Adrenal gland (tissue), 12 donors: ENCODE results near the gene ALDOC. TPM values are rescaled to one million over a fixed set of nuclear protein-coding genes. Genes with fewer than 3 reads are reported as not detected.

ENCODE experiments used
- DNase-seq, 7 donors: peaks; one replicate each; pipeline ENCODE4 v3.0.0-alpha.2; 2019 to 2020
- H3K27ac ChIP-seq, 5 donors: fragments of 200-600 bp; sonication (generic) in 4 of 5; 1 replicate in 3 of 5; 2 replicates in 2 of 5; pipeline versions ENCODE4 v1.5.1 to v1.8.0; 2016 to 2020; ENCODE audit warnings: mild to moderate bottlenecking in 1 of 5
- H3K27me3 ChIP-seq: fragments of 200-600 bp; 2 replicates; pipeline ENCODE4 v1.8.0; 2021
- H3K36me3 ChIP-seq, 2 donors: fragments of 200-600 bp; replicated peaks in 1 of 2; 1 replicate in 1 of 2; 2 replicates in 1 of 2; pipeline versions ENCODE4 v1.5.1 to v1.8.0; 2018 to 2022
- H3K4me1 ChIP-seq, 2 donors: fragments of 200-600 bp; replicated peaks in 1 of 2; 1 replicate in 1 of 2; 2 replicates in 1 of 2; pipeline versions ENCODE4 v1.5.1 to v1.8.0; 2018 to 2021
- H3K4me3 ChIP-seq, 4 donors: fragments of 200-600 bp; sonication (generic) in 3 of 4; one replicate each; pipeline ENCODE4 v1.5.1; 2016 to 2018
- H3K9me3 ChIP-seq, 3 donors: fragments of 200-600 bp; sonication (generic) in 1 of 3; replicated peaks in 1 of 3; 1 replicate in 2 of 3; 2 replicates in 1 of 3; pipeline versions ENCODE4 v1.5.1 to v1.8.0; 2016 to 2021
- POLR2A ChIP-seq, 2 donors: fragments of 450-650 bp; IDR thresholded peaks; one replicate each; pipeline ENCODE4 v1.6.1; 2017; ENCODE audit warnings: antibody characterized with exemption in 2 of 2, mild to moderate bottlenecking in 2 of 2, moderate library complexity in 1 of 2
- WGBS, 4 donors: extraction: QIAGEN DNeasy Blood & Tissue Kit in 2 of 4; methylation state at CpG; one replicate each; pipeline versions ENCODE4 v1.1.5 to v1.1.7; 2013 to 2017; 5-methylcytosine and 5-hydroxymethylcytosine counted together
- intact Hi-C, 2 donors: fragments of 100-400 bp; cut with DNase I; formaldehyde crosslinking; loops; one replicate each; pipeline versions ENCODE4 v1.14.1 to v1.15.0; 2022 to 2023
- polyA plus RNA-seq, 3 donors: library from polyadenylated mRNA; stranded (reverse); fragments of 200-250 nt in 2 of 3; fragments of 350-450 nt in 1 of 3; fragmentation: Illumina TruSeq in 1 of 3; extraction: RNeasy Lipid Tissue Mini Kit (QIAGEN cat#74804) in 1 of 3; gene quantifications; one replicate each; pipeline ENCODE4 v1.2.3, GENCODE V29; 2013 to 2014
- total RNA-seq, 9 donors: library from RNA; depleted of rRNA in 4 of 9; stranded (reverse); fragments of >200 nt in 4 of 9; fragments of 120-200 nt in 1 of 9; fragmentation: NEBNext Ultra II Directional in 1 of 9; extraction: Animal tissue kit (Norgen Biotek cat#: 25700) in 1 of 9; gene quantifications; one replicate each; pipeline versions ENCODE4 v1.1.0 to v1.2.4, GENCODE V29; 2013 to 2023
- TF ChIP-seq, protein P1 (sequence below), 6 experiments: fragments of 450-650 bp in 4 of 6; fragments of 200-600 bp in 2 of 6; sonication (generic) in 1 of 6; IDR thresholded peaks; 1 replicate in 5 of 6; 2 replicates in 1 of 6; pipeline versions ENCODE4 v1.5.1 to v1.8.0; 2016 to 2021; ENCODE audit warnings: antibody characterized with exemption in 6 of 6, mild to moderate bottlenecking in 2 of 6, moderate library complexity in 1 of 6
- donor health status: healthy with polysubstance abuse.
- donor health status: Bipolar disorder and iron deficiency.
- donor health status: DM: yes; HTN: yes; CAD: no.
- donor health status: DM: no; HTN: no; CAD: no.
- donor health status: DM: no; HTN: no; CAD: no.
- donor health status: DM: yes; HTN: yes; CAD: no.

The ALDOC gene
- total and polyA plus RNA-seq, 12 donors, result 6.3 to 65.5 (median 31.7) TPM

- no peaks in the 10 kb centered on the region for H3K9me3 ChIP-seq
- intact Hi-C loops, result no loop called here
- TF ChIP-seq, protein P1, sequence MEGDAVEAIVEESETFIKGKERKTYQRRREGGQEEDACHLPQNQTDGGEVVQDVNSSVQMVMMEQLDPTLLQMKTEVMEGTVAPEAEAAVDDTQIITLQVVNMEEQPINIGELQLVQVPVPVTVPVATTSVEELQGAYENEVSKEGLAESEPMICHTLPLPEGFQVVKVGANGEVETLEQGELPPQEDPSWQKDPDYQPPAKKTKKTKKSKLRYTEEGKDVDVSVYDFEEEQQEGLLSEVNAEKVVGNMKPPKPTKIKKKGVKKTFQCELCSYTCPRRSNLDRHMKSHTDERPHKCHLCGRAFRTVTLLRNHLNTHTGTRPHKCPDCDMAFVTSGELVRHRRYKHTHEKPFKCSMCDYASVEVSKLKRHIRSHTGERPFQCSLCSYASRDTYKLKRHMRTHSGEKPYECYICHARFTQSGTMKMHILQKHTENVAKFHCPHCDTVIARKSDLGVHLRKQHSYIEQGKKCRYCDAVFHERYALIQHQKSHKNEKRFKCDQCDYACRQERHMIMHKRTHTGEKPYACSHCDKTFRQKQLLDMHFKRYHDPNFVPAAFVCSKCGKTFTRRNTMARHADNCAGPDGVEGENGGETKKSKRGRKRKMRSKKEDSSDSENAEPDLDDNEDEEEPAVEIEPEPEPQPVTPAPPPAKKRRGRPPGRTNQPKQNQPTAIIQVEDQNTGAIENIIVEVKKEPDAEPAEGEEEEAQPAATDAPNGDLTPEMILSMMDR (IDR thresholded peaks at IDR 0.05), result no peak
- no peak for TF ChIP-seq POLR2A (IDR thresholded peaks at IDR 0.05)
- no peaks in the 10 kb centered on the region for H3K36me3 ChIP-seq
- H3K4me1 ChIP-seq, result peaks cover 0 to 19% of the 10 kb centered on the region in 2 donors
- H3K27me3 ChIP-seq, result no peaks in the 10 kb centered on the region
- H3K4me3 ChIP-seq, result peak overlapping the region in 2 of 4 donors; percentile 56 to 58
- 3 to 8% (median 5%) methylated on average over 10 to 17 of the region's 17 CpGs for WGBS, 4 donors
- peak overlapping the region in 2 of 5 donors; percentile 92 to 98 for H3K27ac ChIP-seq
- DNase-seq, result peak in 1 of 7 donors; percentile 28
Observed at GRCh38 chr17:28598389-28598788, 21.7 kb upstream of the ALDOC start.

DNA sequence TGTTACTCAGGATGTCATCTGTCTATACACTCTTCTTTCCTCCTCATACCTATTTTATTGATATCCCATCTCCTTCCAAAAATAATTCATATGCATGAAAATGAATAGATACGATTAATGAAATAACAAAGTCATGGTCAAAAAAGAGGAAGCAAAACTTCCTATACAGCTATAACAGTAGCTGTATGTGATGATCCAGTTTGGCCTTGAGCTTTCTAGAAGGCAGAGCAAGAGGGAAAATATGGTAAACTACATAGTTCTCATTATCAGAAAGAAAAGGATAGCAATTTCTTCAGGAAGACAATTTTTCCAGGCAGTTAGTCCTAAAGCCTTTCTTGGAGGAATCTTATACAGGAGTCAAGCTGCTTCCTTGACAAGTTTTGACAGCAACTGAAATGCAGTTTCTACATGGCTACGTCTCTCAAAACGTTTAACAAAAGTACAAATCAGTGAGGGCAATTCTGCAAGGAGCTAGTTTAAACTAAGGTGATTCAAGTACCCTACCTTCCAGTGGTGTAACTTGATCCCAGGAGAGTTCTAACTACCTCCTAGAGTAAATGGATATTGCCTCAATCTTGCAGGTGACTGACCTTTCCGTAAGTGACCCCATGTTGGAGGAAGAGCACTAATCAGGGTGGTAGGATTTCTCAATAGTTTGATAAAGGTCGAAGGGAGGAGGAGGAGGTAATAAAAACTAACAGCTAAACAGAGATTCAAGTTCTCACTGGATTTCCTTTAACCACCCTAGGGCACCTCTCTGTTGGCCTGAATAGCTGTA lies 21.1 kb upstream of the ALDOC start:
- TF ChIP-seq POLR2A (IDR thresholded peaks at IDR 0.05), result no peak
- TF ChIP-seq, protein P1 (IDR thresholded peaks at IDR 0.05), result no peak
- Histone ChIP-seq H3K4me3 (peak overlapping the region in 1 of 4 donors; percentile 56), H3K4me1 (peaks cover 0 to 19% of the 10 kb centered on the region in 2 donors), H3K27me3 (no peaks in the 10 kb centered on the region), H3K36me3 (no peaks in the 10 kb centered on the region), H3K9me3 (no peaks in the 10 kb centered on the region), H3K27ac (peak overlapping the region in 1 of 5 donors; percentile 98)
- intact Hi-C loops, result no loop called here
- WGBS, 4 donors, result 29 to 46% (median 38%) methylated on average over 5 of the region's 5 CpGs
- DNase-seq, result no peak

DNA sequence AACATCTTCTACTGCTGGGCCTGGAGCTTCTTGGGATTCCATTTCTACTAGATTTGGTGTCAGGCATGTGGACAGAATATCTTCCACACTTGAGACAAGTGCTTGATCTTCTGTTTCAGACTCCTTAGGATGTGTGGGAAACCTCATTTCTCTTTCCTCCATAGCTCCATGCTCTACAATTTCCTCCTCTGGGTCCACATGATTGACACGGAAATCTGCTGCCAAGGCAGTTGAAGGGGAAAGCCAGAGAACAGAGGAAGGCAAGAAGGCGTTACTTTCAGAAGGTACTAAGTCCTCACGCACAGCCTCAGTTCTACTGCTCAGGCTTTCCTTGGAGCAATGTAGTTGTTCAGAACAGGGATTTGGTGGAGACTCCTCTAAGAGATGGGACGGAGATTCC lies 15.6 kb upstream of the ALDOC start:
- Histone ChIP-seq H3K27ac (no peak overlapping the region), H3K27me3 (no peaks in the 10 kb centered on the region), H3K9me3 (no peaks in the 10 kb centered on the region), H3K4me3 (no peak overlapping the region), H3K36me3 (peaks cover 0 to 4% of the 10 kb centered on the region in 2 donors), H3K4me1 (no peaks in the 10 kb centered on the region)
- 92 to 96% (median 95%) methylated on average over 4 of the region's 4 CpGs for WGBS, 4 donors
- TF ChIP-seq POLR2A (IDR thresholded peaks at IDR 0.05), result no peak
- TF ChIP-seq, protein P1 (IDR thresholded peaks at IDR 0.05), result no peak
- intact Hi-C loops, result no loop called here
- DNase-seq, result no peak

GRCh38 chr17:28585851-28586250 lies 9.2 kb upstream of the ALDOC start:
- H3K4me3 ChIP-seq, result no peak overlapping the region
- DNase-seq, result no peak
- intact Hi-C loops, result no loop called here
- no peaks in the 10 kb centered on the region for H3K27me3 ChIP-seq
- H3K36me3 ChIP-seq, result peaks cover 0 to 21% of the 10 kb centered on the region in 2 donors
- 89 to 95% (median 95%) methylated on average over 3 of the region's 3 CpGs for WGBS, 4 donors
- TF ChIP-seq, protein P1 (IDR thresholded peaks at IDR 0.05), result no peak
- no peak overlapping the region for H3K27ac ChIP-seq
- H3K9me3 ChIP-seq, result no peaks in the 10 kb centered on the region
- no peaks in the 10 kb centered on the region for H3K4me1 ChIP-seq
